ENCODE data around the gene TNIP2.

The TNIP2 gene

GRCh38 chr4:2803624-2804448 is 47.7 kb upstream of the TNIP2 start:
- H3K27ac ChIP-seq: no peak overlapping the region
- no peak overlapping the region for H3K9ac ChIP-seq
- no peak overlapping the region for H3K4me3 ChIP-seq (IDR thresholded peaks at IDR 0.05; ENCODE audit: insufficient read depth, low read depth, low read length)
- no peaks in the 10 kb centered on the region for H3K27me3 ChIP-seq (ENCODE audit: insufficient read depth, low read depth)
- H2AFZ ChIP-seq (ENCODE audit: low read depth): no peak overlapping the region
- H3K36me3 ChIP-seq (ENCODE audit: insufficient read depth): no peaks in the 10 kb centered on the region
- no peaks in the 10 kb centered on the region for H3K4me1 ChIP-seq (ENCODE audit: low read depth, poor library complexity, severe bottlenecking)
- H3K4me2 ChIP-seq: no peak overlapping the region
- no peaks in the 10 kb centered on the region for H4K20me1 ChIP-seq (ENCODE audit: insufficient read depth)
- no peaks in the 10 kb centered on the region for H3K79me2 ChIP-seq (ENCODE audit: insufficient read depth, low read depth)
- TF ChIP-seq CTCF (conservative IDR thresholded peaks at IDR 0.05; ENCODE audit: low read depth, low read length): no peak

GRCh38 chr4:2802618-2803531 is 46.7 kb upstream of the TNIP2 start:
- H2AFZ ChIP-seq (ENCODE audit: low read depth): no peak overlapping the region
- H3K4me1 ChIP-seq (ENCODE audit: low read depth, poor library complexity, severe bottlenecking): no peaks in the 10 kb centered on the region
- no peaks in the 10 kb centered on the region for H3K27me3 ChIP-seq (ENCODE audit: insufficient read depth, low read depth)
- H3K4me2 ChIP-seq: no peak overlapping the region
- no peaks in the 10 kb centered on the region for H3K79me2 ChIP-seq (ENCODE audit: insufficient read depth, low read depth)
- H3K27ac ChIP-seq: no peak overlapping the region
- no peak overlapping the region for H3K9ac ChIP-seq
- no peak for TF ChIP-seq CTCF (conservative IDR thresholded peaks at IDR 0.05; ENCODE audit: low read depth, low read length)
- H3K4me3 ChIP-seq (IDR thresholded peaks at IDR 0.05; ENCODE audit: insufficient read depth, low read depth, low read length): no peak overlapping the region
- no peaks in the 10 kb centered on the region for H4K20me1 ChIP-seq (ENCODE audit: insufficient read depth)
- no peaks in the 10 kb centered on the region for H3K36me3 ChIP-seq (ENCODE audit: insufficient read depth)

GRCh38 chr4:2800691-2801596 is 44.8 kb upstream of the TNIP2 start:
- Histone ChIP-seq H3K4me1 (ENCODE audit: low read depth, poor library complexity, severe bottlenecking) (no peaks in the 10 kb centered on the region), H3K4me3 (IDR thresholded peaks at IDR 0.05; ENCODE audit: insufficient read depth, low read depth, low read length) (no peak overlapping the region), H3K27ac (no peak overlapping the region), H4K20me1 (ENCODE audit: insufficient read depth) (no peaks in the 10 kb centered on the region), H3K27me3 (ENCODE audit: insufficient read depth, low read depth) (no peaks in the 10 kb centered on the region), H3K36me3 (ENCODE audit: insufficient read depth) (no peaks in the 10 kb centered on the region), H3K79me2 (ENCODE audit: insufficient read depth, low read depth) (no peaks in the 10 kb centered on the region), H3K4me2 (no peak overlapping the region), H3K9ac (no peak overlapping the region), H2AFZ (ENCODE audit: low read depth) (no peak overlapping the region)
- TF ChIP-seq CTCF (conservative IDR thresholded peaks at IDR 0.05; ENCODE audit: low read depth, low read length): no peak

Data from KMS-11 (cell line).